Inferior parietal cortex (tissue), 1 donor: ENCODE data around the gene R3HDML.
"Not testable (repeated sequence)": the region's sequence is repeated elsewhere in the genome, so short reads cannot be mapped to it uniquely, and the experiment has no call there.

ENCODE experiments used
- DNase-seq: peaks from one replicate; pipeline ENCODE4 v3.0.0-alpha.2; 2016; ENCODE audit errors: extremely low spot score

R3HDML gene

DNA sequence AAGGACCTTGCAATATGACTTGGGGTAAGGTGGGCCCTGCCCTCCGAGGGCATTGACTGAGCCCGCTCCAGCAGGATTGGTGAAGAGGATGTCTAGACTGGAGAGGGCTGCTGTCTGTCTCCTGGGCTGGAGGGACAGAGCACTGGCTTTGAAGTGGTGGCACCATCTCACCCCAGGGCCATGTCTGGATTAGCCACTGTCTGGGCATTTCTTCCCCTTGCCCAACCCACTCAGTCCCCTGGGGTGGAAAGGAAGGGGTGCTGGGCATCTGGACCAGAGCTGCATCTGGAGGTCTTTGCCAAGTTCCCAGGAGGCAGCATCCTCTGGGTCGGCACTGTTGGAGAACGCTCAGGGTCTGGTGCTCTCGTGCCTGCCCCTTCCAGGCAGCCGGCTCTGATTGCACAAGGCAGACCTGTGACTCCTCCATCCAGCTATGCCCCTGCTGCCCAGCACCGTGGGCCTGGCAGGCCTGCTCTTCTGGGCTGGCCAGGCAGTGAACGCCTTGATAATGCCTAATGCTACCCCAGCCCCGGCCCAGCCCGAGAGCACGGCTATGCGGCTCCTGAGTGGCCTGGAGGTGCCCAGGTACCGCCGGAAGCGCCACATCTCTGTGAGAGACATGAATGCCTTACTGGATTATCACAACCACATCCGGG is at the start of gene R3HDML:
Gene R3HDML (plus strand): TSS at position 319 of the 656 bp plus-strand sequence. CDS start 115 bp downstream, at position 434.
- no peak for DNase-seq

GRCh38 chr20:44287272-44288097 is 49.4 kb upstream of the R3HDML start:
- no peak for DNase-seq

DNA sequence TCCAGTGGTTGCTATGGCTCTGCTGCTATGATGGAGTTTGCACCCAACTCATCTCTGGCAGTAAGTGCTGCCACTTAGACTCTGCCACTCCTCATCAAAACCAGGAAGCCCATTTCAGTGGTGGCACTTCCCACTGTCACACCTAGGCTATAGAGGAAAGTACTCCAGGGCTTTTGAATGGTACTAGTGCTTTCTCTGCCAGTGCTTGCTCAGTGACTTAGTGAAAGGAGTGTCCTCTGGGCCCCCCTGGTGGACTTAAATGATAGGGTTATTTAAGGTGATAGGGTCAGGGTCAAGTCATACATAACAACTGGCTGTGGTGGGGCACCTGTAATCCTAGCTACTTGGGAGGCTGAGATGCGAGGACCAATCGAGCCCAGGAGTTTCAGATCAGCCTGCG is 48.6 kb upstream of the R3HDML start:
- no peak for DNase-seq

- DNase-seq, result no peak
Observed at GRCh38 chr20:44291754-44292153, 45.1 kb upstream of the R3HDML start.

DNA sequence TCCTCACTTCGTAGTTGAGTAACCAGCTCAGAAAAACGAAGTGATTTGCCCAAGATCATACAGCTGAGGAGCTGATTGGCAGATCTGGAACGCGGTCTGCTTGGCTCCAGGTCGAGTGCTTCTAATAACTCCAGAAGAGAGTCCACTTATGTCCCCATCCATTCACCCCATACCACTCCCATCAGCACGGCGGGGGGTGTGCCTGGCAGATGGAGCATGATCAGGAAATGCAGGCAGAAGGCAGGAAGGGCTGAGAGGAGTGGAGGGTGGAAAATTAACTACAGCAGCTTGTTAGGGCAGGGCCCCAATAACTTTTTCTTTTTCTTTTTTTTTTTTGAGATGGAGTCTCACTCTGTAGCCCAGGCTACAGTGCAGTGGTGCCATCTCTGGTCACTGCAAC is 40.8 kb upstream of the R3HDML start:
- no peak for DNase-seq

DNA sequence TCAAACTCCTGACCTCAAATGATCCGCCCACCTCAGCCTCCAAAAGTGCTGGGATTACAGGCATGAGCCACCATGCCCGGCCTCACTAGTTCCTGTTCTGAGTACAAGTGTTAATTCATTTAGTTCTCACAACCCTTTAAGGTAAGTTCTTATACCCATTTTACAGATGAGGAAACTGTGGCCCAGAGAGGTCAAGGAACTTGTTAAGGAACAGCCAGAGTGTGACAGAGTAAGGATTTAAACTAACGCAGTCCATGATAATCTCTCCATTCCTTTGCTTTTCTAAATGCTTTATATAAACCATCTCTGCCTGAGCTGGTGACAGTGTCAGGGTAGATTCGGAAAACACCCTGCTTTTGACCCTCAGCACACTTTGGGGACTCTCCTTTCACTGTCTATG is 39.1 kb upstream of the R3HDML start:
- DNase-seq, result no peak

GRCh38 chr20:44299011-44299535 is 37.8 kb upstream of the R3HDML start:
- DNase-seq, result not testable (repeated sequence)

DNA sequence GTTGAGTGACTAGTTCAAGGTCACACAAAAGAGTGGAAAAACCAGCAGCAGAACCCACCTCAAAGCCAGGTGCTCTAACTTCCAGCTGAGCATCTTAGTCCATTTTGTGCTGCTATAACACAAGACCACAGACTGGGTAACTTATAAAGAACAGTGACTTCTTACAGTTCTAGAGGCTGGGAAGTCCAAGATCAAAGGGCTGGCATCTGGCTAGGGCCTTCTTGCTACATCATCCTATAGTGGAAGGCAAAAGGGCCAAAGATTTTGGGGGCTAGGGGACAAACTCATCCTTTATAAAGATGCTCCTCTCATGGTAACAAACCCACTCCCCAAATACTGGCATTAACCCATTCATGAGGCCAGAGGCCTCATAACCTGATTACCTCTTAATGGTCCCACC is 35.6 kb upstream of the R3HDML start:
- DNase-seq, result no peak

DNA sequence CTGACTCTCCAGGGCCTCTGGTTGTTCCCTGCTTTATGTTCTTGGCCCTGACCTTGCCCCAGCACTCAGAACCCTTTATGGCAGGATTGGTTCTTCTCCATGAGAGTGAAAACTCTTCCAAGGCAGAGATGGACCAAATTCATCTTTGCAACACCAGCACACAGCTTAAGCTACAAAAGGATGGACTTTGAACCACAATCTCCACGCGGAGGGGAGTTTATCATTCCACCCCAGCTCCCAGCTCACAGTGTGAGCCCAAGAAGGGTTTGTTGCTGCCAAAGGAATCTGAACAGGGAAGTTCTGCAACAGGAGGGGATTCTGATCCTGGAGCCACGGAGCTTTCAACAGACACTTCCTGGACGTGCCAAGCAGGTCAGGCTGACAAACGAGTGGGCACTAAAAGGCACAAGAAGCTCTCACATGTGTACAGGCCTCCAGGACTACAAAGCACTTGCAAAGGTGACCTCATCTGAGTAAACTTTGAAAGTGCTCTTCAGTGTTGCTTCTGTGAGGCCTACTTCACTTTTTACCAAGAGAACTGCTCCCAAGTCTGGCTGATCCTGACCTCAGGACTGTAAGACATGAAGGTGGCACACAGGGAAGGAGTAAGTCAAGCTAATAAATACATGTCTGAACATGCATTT is 34.7 kb upstream of the R3HDML start:
- no peak for DNase-seq

DNA sequence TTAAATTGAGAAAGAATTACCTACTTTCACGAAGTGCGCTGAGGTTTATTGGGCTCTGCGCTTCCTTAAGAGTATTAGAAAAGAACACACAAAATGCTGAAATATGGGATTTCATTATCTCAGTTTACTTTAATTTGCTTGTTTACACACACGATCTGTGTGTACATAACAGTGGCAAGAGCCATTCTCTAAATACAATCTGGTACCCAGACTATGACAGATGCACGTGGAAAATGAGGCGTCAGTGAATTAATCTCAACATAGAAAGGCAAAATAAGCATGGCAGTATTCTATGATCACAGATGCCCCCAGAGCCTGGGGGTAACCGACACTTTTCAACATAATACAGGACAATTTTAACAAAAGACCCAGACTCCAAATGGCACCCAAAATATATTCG is 34.1 kb upstream of the R3HDML start:
- no peak for DNase-seq

- no peak for DNase-seq
Observed at GRCh38 chr20:44304383-44304782, 32.5 kb upstream of the R3HDML start.

- no peak for DNase-seq
Observed at GRCh38 chr20:44306927-44307326, 29.9 kb upstream of the R3HDML start.

- DNase-seq, result peak; percentile 11
Observed at GRCh38 chr20:44309763-44310663, 26.8 kb upstream of the R3HDML start.

DNA sequence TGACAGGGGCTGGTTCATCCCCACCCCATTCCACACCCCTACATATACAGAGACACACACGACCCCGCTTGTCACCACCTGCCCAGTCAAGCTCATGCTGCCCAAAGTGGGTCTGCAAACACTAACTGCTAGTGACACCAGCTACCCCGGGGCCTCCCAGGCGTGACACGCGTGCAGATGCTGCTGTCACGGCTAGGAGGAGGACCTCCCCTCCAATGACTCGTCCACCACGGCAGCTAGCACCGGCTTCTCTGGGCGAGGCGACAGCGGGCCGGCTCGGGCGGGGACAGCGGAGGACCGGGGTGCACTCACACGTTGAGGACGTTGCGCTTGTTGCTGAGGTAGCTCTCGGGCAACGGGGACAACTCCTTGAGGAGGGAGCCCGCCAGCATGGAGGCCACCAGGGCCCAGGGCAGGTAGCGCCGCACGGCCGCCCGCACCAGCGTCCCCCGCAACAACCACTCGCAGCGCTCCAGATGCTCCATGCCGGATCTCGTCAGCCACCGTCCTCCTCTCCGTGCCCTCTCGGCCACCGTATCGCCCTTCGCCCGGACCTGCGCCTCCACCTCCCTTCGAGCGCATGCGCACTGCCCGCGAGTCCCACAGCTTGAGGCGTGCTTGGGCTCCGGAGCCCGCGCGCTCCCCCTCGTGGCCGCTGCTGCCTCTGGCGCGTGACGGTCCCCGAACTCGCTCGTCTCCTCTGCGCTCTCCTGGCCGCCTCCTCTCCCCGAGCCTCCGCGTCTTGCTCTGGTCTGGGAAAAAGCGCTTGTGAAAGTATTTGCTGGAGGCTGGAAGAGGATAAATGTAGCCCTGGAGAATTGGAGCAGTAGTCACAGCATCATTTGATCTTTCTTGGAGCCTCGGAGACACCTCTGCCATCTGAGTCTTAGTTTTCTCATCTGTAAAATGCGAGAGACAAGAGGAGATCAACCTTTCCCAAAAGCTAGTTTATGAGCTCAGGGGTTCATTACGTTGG is 25.9 kb upstream of the R3HDML start, which contains the start of gene FITM2:
Gene FITM2 (minus strand): TSS at position 539 of the 976 bp plus-strand sequence. CDS start 54 bp downstream, at position 485.
- DNase-seq, result peak; percentile 96

DNA sequence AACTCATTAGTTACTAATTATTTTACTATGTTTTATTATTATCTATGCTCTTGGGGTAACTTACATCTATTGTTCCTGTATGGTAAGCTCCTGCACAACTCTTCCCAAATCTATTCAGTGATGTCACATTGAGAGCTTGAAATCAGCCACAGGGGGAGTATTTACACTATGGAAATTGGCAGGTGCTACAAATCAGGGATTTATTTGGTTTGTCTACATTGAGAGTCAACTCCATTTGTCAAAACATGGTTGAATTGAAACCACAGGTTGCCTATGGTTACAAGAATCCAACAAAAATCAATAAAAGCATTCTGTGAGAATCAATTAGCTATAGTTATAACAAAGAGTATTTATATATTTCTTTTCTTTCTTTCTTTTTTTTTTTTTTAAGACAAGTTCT is 22.0 kb upstream of the R3HDML start:
- DNase-seq, result no peak

DNA sequence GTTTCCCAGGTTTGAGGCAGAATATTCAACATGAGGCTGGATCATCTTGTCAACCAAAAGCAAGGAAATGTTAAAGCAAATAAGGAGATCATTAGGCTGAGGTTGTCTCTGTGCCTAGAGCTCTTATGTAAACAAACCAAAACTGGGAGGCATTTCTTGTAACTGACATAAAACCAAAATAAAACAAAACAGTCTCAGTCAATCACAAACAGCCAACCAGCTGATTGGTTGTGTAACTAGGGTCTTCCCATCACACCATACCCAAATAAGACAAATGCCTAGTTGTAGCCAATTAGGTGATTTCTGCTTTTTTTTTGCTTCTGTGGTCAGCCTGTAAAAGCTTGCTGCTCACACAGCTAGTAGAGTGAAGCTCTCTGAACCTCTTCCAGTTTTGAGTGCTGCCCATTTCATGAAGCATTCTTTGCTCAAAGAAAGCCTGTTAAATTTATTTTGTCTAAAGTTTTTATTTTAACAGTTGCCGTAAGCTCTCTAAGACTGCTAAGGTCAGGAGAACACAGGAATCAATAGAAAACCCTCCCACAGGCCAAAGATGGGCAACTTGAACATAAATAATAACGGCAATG is 16.9 kb upstream of the R3HDML start:
- no peak for DNase-seq

- DNase-seq, result no peak
Observed at GRCh38 chr20:44324343-44324742, 12.5 kb upstream of the R3HDML start.

GRCh38 chr20:44326391-44327159 is 10.3 kb upstream of the R3HDML start:
- no peak for DNase-seq

- DNase-seq, result not testable (repeated sequence)
Observed at GRCh38 chr20:44327748-44328147, 9.1 kb upstream of the R3HDML start.
